AG10803 (cell line): ENCODE results near the gene FMNL2.

Experiments
- DNase-seq: peaks from one replicate; pipeline ENCODE4 v3.0.0; 2010; ENCODE audit warnings: low read depth
- H3K4me3 ChIP-seq: 2 replicates; pipeline ENCODE4 v1.5.1; 2011; ENCODE audit warnings: mild to moderate bottlenecking, low read length, control low read depth
- CTCF ChIP-seq: conservative IDR thresholded peaks from 2 replicates; pipeline ENCODE4 v1.5.1; 2011; ENCODE audit warnings: mild to moderate bottlenecking, low read length, control low read depth, inconsistent platforms

The FMNL2 gene

DNA sequence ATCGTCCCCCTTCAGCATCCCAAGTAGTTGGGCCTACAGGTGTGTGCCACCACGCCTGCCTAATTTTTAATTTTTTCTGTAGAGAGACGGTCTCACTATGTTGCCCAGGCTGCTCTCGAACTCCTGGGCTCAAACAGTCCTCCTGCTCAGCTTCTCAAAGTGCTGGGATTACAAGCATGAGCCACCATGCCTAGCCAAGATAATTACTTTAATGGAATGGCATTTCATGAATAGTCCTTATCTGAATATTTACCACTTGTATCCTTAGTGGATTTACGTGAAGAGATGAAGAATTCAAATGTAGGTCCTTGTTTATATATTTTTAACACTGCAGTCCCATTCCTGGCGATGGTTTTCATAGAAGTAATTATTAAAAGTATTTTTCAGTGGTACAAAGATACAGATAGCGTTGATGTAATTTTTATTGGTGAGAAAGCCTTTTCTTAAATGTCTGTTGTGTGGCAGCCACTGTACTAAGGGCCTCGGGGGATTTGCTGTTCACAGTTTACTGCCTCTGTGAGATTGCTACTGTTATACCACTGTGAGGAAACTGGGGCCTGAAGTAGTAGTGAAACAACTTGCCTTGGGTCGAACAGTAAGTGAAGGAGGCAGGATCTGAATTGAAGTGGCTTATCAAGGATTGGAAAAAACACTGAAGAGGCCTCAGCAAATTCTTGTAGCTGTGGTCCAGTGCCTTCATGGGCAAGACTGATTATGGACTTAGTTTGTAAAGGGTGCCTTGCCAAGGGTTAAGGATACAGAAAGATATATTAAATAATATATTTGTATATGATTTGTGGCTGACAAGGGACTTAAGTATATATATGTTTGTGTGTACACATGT, 231.1 kb downstream of the FMNL2 start:
- no peak for DNase-seq
- no peak for TF ChIP-seq CTCF
- no peak overlapping the region for H3K4me3 ChIP-seq

DNA sequence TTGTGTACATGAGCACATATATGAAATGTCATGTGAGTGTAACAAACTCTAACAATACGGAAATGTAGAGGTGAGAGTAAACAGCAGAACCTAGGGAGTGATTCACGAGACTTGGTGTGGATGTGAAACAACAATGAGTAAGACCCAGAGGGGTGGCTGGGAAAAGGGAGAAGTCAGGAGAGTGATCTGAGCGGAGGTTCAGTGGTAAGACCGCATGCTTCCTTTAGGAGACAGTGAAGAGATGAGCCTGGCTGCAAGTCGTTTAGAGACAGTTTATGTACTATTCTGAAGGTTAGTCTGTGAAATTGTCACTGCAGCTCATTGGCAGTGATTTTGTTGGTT, 231.7 kb downstream of the FMNL2 start:
- H3K4me3 ChIP-seq, result no peak overlapping the region
- no peak for DNase-seq
- TF ChIP-seq CTCF, result no peak

GRCh38 chr2:152568531-152568930, 233.6 kb downstream of the FMNL2 start:
- TF ChIP-seq CTCF, result no peak
- no peak overlapping the region for H3K4me3 ChIP-seq
- no peak for DNase-seq

DNA sequence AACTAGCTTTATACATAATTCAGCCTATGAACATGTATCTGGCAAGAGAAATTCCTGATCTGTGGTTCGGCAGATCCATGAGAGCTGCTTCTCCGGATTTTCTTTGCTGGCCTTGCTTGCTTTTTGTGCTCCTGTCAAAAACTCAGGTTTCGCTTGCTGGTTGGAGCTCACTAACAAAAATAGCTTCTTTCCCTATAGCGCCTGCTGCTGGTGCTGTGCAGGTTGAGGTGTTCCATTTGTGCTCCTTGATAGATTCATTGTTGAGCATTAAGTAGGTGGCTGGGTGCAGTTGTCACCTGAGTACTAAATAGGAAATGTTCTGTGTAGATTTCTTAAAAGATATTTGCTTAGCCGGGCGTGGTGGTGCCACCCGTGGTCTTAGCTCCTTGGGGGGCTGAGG, 234.2 kb downstream of the FMNL2 start:
- TF ChIP-seq CTCF, result no peak
- no peak for DNase-seq

DNA sequence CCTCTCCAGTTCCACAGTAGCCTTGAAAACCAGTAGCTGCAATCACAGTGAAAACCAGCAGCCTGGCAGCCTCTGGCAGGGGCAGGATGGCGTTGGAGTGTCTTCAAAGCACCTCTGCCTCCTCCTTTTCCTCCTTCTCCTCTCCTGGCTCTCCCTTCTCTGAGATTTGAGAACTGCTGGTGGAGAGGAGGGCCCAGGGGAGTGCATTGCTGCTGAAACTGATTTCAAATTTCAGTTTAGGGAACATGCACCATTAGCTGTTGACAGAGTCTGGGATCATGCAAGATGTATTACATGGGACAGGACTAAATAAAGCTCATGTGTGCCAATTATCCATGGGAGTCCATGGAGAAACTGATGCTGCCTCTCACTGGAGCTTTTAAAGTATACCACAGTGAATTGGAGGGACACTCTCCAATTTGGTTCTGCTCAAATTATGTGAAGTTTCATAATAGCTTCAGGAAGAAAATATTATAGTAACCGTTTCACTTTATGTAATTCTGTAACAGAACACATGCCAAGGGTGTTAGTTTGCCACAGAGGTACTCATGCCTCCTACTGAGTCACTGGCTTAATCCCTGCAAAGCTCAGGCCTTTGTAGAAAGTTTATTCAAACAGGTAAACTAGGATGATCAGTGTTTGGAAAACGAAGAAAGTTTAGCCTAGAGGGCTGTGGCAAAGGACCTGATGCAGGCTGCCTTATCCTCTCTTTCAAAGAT, 236.2 kb downstream of the FMNL2 start:
- no peak for TF ChIP-seq CTCF
- peak; percentile 34 for DNase-seq
- H3K4me3 ChIP-seq, result no peak overlapping the region

More for the DNA sequence above, 234.2 kb downstream of the FMNL2 start:
- no peak overlapping the region for H3K4me3 ChIP-seq

DNA sequence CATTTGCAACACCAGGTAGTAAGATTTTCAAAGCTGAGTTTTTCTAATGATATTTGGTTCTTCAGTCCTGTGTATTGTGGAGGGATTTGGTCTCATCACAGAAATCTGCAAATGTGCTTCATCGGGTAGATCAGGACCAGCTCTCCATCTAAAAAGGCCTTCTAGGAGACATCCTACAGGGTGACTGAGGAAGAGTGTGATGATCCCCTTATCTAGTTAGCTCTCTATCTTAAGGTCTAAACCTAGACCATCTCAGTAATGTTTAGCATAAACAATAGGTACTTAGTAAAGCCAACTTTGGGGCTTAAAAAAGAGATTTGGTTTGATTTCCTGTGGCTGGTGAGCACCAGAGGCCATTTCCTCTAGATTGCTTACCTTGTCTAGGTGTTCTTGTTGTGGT, 237.1 kb downstream of the FMNL2 start:
- H3K4me3 ChIP-seq, result no peak overlapping the region
- no peak for DNase-seq
- no peak for TF ChIP-seq CTCF

DNA sequence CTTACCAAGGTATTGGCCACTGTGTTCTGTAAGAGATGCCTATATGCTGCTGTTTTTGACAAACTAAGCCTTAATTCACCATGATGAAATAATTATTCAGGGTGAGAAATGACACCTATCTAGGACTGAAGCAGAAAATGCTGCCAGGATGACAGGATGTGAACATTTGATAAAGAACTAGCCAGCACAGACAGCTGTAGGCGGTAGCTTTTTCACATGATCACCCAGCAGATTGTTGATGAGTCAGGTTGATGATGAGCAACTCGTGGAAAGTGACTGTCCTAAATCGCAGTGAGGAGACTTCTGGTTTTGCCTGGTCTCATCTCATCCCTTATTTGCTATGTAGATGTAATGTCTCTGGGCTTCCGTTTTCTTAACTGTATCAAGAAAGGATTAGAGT, 238.2 kb downstream of the FMNL2 start:
- no peak overlapping the region for H3K4me3 ChIP-seq
- DNase-seq, result peak; percentile 82
- no peak for TF ChIP-seq CTCF
